Activated CD8-positive, alpha-beta memory T cell treated with anti-CD3 and anti-CD28 coated beads, Interleukin-2, amount 50 U/mL, for 48 hours (primary cell): ENCODE data around the gene MRNIP.
"Not testable (repeated sequence)": the region's sequence is repeated elsewhere in the genome, so short reads cannot be mapped to it uniquely, and the experiment has no call there.

Experiments
- DNase-seq: peaks from one replicate; pipeline ENCODE4 v3.0.0-alpha.2; 2020

Gene MRNIP

DNA sequence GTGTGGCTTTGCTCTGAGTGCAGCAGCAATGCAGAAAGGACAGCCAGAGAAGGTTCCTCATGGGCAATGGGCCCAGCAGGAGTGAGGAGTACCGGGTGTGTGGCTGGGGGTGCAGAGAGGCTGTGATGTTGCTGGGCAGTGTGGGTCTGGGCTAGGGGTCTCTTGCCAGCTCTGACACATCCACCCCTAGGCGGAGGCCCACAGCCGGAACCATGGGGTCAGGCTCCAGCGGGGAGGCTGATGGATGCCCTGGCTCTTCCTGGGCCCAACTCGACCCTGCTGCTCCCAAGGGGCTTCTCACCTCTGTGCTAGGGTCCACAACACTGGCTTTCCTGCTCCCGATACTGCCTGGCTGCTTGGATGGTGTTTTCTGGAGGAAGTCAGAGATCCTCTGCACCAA is 29.2 kb upstream of the MRNIP start:
- no peak for DNase-seq

DNA sequence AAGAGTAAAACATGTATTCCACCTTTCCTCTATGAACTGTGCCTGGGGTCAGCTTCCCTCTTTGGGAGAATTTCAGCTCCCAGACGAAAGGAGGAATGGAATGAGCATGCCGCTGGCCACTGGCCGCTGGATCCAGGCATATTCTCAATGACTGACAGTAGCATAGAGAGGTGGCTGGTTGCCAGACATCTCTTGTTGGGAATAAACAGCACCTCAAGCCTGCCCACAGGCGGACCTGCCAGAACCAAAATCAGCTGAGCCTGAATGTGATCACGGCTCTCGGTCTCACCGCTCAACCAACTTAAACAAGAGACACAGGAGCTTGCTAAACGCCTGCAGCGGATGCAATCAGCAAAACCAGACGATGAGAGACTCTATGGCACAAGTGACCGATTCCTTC is 28.5 kb upstream of the MRNIP start:
- DNase-seq: no peak

DNA sequence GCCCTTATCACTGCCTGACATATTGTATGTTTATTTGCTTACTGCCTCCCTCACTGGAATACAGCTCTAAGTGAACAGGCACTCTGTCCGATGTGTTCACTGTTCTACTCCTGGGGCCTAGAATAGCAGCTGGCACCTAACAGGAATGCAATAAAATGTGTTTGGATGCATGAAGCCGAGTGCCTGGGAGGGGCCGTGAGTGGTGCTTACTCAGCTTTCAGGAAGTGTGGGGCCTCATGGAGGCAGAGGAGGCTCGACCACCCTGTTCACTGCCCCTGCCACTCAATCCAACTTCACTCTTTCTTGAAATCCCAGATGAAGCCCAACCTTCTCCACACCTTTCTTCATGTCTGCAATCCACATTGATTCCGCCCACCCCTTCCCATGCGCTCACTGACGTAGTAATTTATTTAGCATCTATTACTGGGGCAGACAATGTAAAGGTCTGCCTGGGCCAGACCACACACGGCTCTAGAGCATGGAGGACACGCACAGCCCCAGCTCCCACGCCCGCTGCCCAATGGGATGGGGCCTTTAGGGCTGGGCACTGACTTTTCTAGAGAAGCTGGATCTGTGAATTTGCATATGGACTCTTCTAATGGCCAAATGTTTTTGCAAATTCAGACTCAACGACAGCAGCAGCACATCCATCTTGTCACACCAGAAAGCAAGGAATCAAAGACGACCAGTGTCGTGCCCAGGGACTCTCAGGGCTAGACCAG is 27.7 kb upstream of the MRNIP start:
- no peak for DNase-seq

DNA sequence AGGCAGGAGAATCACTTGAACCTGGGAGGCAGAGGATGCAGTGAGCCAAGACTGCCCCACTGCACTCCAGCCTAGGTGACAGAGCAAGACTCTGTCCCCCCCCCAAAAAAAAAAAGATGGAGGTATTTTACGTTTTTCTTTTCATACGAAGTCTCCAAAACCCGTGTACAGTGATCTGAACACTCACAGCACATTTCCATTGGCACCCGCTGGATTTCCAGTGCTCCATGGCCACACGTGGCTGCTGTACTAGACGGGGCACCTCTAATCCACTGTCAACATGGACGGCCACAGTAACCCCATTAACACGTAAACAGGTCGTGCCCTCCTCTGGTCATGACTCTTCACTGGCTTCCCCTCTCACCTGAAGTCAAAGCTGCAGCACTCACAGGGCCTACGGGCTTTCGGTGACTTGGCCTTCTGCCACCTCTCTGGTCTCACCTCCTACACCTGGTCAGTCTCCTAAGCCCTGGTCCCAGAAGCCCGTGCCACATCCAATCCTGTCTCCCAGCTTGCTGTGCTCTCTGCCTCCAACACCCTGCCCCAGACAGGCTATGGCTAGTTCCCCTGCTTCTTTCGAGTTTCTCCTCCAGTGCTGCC is 27.0 kb upstream of the MRNIP start:
- no peak for DNase-seq

DNA sequence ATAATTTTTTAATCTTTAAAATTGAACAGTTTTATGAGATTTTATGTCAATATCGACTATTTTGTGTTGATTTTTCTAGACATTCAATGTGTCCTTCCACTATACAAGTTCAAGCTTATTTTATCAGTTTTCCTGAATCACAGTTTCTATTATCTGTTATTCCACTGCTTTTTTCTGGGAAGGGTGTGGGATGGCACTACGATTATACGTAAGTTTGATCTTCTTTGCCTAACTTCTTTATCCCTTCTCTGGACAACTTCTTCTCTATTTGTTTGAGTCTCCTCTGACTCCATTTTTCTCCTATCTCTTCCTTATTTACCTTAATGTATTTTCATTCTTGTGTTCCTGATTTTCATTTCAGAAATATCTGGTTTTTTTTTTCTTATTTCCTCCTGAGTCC is 24.5 kb upstream of the MRNIP start:
- DNase-seq: no peak

DNA sequence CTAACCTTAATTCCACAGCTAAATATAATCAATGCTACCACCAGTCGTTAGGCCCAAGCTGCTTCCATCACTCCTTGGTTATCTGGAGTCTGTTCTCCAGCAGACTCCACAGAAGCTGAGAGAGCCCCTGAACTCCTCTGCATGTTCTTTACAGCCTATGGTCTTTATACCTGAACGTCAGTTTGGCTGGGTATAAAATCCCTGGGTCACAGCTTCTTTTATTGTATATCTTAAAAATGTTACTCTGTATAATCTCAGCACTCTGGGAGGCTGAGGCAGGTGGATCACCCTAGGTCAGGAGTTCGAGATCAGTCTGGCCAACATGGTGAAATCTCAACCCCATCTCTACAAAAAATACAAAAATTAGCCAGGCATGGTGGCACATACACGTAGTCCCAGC is 23.7 kb upstream of the MRNIP start:
- no peak for DNase-seq

DNA sequence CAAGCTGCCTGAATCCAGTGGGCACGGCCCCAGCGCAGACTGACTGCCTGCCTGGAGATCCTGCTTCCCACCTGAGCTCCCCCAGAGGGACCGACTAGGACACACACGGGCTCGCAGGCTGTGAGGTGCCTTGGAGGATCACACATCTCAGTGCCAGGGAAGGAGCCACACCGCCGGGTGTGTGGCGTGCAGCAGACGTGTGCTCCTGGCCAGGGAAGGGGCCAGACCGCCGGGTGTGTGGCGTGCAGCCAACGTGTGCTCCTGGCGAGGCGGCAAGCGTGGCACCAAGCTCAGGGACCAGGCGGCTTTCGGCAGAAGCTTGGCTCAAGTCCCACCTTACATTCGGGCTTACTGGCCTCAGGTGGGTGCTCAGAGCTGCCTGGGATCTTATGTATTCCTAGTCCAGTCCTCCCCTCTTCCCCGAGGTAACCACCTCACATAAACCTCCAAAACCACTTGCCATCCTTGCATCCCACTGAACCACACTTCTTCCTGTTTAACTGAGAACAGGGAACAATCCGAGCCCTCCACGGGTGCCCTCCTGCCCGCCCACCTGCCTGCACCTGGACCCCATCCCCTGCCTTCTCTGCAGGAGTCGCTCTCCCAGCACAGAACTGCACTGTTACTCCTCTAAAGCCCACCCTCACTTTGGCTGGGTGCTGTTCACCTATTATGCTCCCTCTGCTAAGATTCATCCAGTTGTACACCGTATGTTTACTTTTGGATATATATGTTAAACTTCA is 22.4 kb upstream of the MRNIP start:
- DNase-seq: no peak

DNA sequence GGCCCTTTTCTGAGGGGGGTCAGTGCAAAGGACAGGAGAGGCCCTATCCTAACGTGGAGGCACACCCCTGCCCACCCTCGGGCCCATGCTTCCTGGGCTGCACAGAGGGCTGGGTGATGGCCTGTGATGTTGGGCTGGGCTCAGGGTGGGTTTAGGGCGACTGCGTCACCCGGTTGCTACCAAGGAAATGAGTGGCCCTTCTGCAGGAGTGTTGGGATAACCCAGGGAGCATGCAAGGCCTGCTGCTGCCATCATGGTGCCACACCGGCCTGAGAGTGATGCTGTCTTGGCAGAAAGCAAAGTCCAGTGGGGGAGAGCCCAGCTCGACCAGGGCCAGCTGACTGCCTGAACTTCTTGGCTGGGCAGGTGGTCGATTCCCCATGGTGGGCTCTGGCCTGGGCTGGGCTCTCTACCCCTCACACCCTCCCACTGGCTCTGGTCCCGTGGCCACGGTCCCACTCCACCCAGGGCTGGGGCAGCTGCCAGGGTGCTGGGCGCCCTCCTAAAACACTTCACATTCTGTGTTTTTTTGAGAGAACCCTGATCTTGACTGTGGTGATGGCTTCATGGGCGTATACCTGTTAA is 21.5 kb upstream of the MRNIP start:
- no peak for DNase-seq

DNA sequence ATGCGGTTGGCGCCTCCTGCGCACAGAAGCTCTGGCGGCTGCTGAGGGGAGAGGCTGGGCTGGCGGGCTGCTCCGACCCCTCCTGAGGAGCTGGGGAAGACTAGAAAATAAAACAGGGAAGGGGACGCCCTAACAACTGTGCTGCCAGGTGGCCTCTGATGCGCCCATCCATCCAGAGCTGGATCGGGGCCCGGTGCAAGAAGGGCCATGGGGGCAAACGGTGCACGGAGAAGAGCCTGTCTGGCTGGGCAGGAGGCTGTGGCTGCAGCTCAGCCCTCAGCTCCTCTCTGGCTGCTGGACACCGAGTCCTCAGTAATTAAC is 21.0 kb upstream of the MRNIP start:
- DNase-seq: no peak

DNA sequence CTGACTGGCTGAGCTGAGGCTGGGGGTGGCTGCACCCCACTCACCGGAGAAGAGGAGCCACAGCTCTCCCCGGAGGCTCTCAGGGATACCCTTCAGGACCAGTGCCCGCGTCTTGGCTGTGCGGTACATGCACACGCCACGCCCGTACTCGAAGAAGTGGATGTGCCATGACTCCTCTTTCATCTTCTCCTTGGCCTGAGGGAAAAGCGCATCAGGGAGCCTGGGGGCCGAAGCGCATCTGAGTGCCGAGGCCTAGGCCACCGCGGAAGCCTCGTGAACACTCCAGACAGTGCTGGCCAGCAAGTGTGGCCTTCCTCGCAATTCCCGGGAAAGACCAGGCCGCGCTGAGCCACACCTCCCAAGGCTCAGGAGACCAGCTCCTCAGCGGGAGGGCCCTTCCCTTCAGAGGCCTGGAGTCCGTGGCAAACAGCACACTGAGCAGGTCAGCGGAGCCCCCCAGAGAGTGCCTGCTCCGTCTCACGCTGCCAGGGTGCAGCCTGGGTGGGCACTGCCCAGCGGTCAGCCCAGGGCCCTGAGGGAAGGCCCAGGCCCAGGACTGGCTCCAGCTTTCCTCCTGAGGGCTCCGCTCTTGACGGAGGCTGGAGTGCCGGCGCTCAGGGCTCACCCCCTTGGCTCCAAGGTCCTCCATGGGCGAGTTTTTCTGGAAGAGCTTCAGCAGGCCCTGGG is 20.5 kb upstream of the MRNIP start:
- DNase-seq: no peak

DNA sequence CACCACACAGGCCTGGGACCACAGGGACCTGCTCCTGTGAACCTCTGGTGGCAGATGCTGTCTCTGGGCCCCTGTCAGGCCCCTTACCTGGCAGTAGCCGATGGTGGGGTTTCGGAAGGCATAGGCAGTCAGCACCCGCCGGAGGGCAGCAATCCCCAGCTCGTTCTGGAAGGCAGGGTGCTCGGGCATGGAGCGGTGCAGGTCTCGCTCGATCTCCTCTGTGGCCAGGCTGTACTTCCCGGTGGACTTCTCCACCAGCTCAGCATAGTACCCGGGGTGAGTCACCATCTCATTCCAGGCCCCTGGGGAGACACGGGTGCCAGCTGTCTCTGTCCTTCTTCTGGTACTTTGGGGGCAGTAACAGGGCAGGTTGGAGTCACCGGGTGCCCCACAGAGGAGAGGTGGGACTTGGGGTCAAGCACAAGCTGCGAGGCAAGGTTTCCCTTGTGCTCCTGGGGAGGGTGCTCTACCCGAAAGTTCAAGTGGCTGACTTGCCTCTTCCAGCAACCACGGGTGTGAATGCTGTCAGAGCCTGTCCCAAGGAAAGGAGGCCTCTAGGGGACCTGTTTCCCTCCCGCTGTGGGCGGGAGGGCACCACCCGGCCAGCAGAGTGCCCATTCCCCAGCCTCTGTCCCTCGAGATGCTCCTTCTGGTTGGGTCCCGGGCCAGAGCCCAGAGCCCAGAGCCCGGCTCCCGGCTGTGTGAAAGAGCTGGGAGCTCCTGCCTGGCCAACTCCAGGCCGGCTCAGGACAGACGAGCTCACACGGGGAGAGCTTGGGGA is 19.8 kb upstream of the MRNIP start:
- no peak for DNase-seq

DNA sequence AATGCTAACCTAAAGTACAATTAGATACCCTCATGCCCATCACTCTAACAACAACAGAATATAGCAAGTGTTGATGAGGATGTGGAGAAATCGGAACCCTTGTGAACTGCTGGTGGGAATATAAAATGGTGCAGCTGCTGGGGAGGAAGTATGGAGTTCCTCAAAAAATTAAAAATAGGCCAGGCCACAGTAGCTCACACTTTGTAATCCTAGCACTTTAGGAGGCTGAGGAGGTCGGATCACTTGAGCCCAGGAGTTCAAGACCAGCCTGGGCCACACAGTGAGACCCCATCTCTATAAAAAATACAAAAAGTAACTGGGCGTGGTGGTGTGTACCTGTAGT is 18.0 kb upstream of the MRNIP start:
- no peak for DNase-seq

DNA sequence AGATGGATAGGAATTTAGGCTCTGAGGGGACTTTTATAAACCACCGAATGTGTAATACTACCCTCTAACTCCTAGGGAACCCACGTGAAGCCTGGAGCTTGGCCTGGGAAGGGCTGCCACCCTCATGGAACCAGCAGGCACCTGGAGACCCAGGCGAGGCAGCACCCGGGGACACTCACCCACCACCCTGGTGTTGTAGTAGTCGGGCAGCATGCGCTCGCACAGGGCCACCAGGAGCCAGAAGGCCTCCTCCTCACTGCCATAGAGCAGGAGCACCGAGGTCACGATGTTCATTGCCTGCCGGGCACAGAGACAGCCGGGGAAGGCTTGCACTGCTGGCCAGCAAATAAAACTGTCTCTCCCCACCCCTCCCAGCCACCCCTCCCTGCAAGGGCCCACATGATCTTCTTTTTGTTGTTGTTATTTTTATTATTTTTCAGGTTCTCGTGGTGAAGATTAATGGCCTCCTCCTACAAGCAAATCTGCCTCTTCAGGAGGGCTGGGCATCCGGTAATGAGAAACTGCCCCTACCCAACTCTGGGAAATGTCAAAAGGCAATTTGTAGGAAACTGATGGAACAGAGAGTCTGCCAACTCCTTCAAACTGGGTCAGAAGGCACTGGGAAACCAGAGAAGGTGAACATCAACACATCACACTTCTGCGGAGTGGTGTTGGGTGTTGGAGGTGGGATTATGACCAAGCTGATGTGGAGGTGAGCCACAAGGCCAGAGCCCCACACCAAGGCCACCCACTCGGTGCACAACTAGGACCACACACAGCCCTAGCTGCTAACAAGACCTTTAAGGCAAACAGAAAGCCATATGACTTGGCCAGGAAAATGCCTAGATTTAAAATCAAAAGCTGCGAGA is 17.4 kb upstream of the MRNIP start:
- DNase-seq: no peak

DNA sequence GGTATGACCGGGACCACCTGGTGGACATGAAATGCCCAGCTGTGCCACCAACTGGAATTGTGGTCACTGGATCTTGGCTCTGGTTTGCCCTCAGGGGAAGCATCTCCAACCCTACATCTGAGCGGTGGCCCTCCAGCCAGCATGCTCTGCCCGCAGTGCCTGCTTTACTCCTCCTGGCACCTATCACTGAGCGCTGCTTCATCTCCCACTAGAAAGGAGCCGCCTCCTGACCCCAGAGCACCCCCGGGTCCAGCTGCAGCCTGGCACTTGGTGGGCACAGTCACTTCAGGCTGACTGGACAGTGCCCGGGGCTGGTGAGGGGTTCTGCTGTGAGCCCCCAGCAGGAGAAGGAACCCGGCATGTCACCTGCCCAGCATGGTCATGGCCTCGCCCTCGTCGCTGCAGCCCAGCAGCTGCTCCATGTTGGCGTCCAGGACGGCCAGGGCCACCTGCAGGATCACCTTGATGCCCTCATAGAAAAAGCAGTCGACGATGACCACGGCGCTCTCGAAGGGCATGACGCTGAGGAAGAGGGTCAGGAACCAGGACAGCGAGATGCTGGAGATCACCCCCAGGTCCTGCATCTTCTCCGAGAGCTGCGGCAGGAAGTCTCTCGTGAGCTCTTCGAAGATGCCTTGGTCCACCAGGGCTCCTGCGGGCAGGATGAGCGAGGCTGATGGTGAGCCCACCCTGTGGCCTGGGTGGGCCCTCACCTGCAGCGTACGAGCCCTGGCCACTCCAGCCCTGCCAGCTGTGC is 16.1 kb upstream of the MRNIP start:
- no peak for DNase-seq

DNA sequence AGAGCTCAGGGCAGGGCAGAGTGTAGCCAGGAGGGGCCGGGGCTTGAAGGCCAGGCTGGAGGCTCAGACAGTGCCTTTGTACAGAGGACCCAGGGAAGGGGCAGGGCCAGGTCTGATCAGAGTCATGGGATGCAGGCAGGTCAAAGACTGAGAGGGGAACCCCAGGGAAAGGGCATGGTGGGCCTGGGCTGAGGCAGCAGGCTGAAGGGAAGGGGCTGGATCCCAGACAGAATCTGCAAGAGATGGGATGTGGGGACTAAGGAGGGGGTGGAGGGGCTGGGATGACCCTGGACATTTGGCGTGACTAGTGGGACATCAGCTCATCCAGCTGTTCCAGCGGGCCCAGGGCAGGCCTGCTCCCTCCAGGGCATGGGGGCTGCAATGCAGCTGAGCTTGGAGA is 15.5 kb upstream of the MRNIP start:
- no peak for DNase-seq

DNA sequence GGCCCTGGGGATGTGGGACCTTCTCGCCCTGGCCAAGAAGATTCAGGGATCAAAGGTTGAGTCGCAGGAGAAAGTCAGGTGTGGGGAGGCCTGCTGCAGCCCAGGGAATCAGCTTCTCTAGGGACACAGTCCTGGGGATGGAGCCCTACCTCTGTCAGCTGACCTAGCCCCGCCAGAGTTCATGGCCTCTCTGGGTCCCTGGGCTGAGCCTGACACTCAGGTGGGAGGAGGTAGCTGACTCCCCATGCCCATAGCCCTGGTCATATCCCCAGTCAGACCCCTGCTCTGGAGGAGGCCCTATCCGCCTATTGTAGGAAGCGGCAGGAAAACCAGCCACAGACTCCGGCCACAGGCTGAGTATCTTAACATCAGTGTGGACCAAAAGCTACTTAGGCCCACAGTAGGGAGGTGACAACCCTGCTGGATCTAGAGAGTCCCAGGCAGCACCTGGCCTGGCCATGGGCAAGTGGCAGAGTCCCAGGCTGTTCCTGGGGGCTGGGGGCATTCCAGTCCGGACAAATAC is 15.0 kb upstream of the MRNIP start:
- DNase-seq: no peak

DNA sequence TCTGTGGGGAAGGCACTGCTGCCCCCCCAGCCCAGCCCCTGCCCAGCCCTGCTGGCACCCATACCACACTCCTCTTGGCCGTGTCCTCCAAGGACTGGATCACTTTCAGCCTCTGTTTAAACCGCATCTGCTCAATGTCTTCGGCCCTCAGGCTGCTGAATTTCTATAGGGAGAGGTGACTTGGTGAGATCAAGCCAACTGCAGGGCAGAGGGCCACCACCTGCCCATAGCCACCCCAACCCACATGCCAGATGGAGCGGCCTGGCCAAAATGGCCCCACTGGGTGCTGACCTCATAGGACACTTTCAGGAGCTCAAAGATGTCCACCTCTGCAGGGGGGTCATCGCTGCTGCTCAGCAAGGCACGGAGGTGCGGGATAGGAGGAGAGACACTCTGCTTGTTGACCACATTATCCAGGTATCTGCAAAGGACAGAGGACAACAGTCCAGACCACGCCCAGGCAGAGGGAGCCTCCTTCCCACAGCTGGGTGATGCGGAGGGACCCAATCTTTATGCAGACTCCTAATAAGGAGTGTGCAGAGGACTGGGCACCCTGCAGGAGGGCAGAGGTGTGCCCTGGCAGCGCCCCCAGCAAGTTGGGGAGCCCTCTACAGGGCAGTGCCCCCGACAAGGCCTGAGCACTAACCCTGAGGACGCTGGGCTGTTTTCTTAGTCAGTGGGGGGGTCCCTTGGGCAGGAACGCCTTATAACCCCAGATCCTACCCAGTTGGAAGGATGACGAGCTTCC is 14.4 kb upstream of the MRNIP start:
- no peak for DNase-seq

DNA sequence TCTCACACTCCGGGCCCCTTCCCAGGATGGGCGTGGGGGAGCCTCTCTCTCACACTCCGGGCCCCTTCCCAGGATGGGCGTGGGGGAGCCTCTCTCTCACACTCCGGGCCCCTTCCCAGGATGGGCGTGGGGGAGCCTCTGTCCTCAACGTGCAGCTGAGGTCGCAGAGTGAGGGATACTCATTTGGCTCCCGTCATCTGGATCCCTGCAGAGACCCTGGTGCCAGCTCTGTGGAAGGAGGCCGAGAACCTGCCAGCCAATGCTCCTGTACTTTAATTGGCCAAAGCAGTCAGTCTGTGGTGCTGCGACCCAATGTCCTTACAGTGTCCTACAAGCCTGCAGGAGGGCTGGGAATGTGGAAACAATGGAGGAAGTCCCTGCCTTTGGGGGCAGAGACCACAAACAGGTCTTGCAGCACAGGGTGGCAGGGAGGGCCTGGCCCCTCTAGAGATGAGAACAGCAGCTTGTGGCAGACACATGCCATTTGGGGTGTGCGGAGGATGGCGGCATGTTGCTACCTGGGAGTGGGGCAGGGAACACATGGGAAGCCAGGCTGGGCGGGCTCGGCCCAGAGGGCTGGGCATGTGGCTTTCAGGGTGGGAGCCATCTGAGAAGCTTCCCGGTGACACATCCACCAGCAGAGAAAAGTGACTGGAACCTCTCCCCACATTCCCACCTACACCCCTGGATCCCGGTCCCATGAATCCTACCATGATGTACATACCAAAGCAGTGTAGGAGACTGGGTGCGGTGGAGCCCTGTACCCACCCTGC is 13.6 kb upstream of the MRNIP start:
- DNase-seq: no peak

DNA sequence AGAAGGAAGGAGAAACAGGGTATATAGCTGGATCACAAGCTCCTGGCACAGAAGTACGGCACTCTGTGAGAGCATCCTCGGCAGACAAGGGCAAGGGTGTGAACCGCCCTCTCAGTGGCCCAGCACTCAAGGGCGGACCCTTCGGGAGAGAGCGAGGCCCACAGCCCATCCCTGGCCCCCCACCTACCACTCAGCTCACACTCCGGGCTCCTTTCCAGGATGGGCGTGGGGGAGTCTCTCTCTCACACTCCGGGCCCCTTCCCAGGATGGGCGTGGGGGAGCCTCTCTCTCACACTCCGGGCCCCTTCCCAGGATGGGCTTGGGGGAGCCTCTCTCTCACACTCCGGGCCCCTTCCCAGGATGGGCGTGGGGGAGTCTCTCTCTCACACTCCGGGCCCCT is 12.9 kb upstream of the MRNIP start:
- DNase-seq: not testable (repeated sequence)
